Measurements from ENCODE around the gene KCNG2.

Gene KCNG2

GRCh38 chr18:79890674-79891073, 92.9 kb downstream of the KCNG2 start:
- Histone ChIP-seq H3K4me3 (ENCODE audit: low read depth, low read length) (no peak overlapping the region), H3K4me1 (ENCODE audit: control insufficient read depth, insufficient read depth, low read length, unreplicated experiment) (no peaks in the 10 kb centered on the region), H3K79me2 (ENCODE audit: control insufficient read depth, insufficient read depth, low read length, unreplicated experiment) (no peaks in the 10 kb centered on the region), H2AFZ (ENCODE audit: low read length, unreplicated experiment) (no peak overlapping the region), H3K27me3 (ENCODE audit: insufficient read depth, low read length) (no peaks in the 10 kb centered on the region), H3K27ac (ENCODE audit: low read depth, low read length) (no peak overlapping the region), H3K36me3 (ENCODE audit: insufficient read depth, low read length) (no peaks in the 10 kb centered on the region)

DNA sequence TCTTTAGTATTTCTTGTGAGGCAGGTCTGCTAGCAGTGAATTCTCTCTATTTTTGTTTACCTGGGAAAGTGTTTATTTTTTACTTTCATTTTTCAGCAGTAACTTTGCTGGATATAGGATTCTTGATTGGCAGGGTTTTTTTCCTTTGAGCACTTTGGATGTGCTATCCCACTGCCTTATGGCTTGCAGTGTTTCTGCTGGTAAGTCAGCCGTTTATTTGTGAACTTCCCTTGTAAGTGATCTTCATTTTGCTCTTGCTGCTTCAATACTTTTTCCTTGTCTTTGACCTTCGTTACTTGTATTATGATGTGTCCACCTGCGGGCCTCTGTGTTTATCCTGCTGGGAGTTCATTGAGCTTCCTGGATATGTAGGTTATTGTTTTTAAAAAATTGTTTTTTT, 99.0 kb downstream of the KCNG2 start:
- Histone ChIP-seq H3K36me3 (ENCODE audit: insufficient read depth, low read length) (no peaks in the 10 kb centered on the region; the same call in 1 of the 2 replicates), H3K4me3 (ENCODE audit: low read depth, low read length) (no peak overlapping the region), H3K4me1 (ENCODE audit: control insufficient read depth, insufficient read depth, low read length, unreplicated experiment) (no peaks in the 10 kb centered on the region), H3K27ac (ENCODE audit: low read depth, low read length) (no peak overlapping the region), H3K27me3 (ENCODE audit: insufficient read depth, low read length) (no peaks in the 10 kb centered on the region), H2AFZ (ENCODE audit: low read length, unreplicated experiment) (no peak overlapping the region), H3K79me2 (ENCODE audit: control insufficient read depth, insufficient read depth, low read length, unreplicated experiment) (no peaks in the 10 kb centered on the region)

GRCh38 chr18:79897940-79898625, 100.3 kb downstream of the KCNG2 start:
- no peaks in the 10 kb centered on the region for H3K4me1 ChIP-seq (ENCODE audit: control insufficient read depth, insufficient read depth, low read length, unreplicated experiment)
- no peak overlapping the region for H3K4me3 ChIP-seq (ENCODE audit: low read depth, low read length)
- H2AFZ ChIP-seq (ENCODE audit: low read length, unreplicated experiment), result no peak overlapping the region
- no peaks in the 10 kb centered on the region for H3K27me3 ChIP-seq (ENCODE audit: insufficient read depth, low read length)
- H3K27ac ChIP-seq (ENCODE audit: low read depth, low read length), result no peak overlapping the region
- H3K79me2 ChIP-seq (ENCODE audit: control insufficient read depth, insufficient read depth, low read length, unreplicated experiment), result no peaks in the 10 kb centered on the region
- H3K36me3 ChIP-seq (ENCODE audit: insufficient read depth, low read length), result peaks cover 13% of the 10 kb centered on the region; the same call in 1 of the 2 replicates

DNA sequence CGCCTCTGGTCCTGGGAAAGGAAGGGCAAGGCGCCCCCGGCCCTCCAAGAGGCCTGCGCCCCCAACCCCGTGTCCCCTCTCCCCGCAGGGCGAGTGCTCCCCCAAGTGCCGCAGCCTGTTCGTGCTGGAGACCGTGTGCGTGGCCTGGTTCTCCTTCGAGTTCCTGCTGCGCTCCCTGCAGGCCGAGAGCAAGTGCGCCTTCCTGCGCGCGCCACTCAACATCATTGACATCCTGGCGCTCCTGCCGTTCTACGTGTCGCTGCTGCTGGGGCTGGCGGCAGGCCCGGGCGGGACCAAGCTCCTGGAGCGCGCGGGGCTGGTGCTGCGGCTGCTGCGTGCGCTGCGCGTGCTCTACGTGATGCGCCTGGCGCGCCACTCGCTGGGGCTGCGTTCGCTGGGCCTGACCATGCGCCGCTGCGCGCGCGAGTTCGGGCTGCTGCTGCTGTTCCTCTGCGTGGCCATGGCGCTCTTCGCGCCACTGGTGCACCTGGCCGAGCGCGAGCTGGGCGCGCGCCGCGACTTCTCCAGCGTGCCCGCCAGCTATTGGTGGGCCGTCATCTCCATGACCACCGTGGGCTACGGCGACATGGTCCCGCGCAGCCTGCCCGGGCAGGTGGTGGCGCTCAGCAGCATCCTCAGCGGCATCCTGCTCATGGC, 101.3 kb downstream of the KCNG2 start:
- peaks cover 23% of the 10 kb centered on the region; the same call in 1 of the 2 replicates for H3K36me3 ChIP-seq (ENCODE audit: insufficient read depth, low read length)
- H3K4me3 ChIP-seq (ENCODE audit: low read depth, low read length), result no peak overlapping the region

DNA sequence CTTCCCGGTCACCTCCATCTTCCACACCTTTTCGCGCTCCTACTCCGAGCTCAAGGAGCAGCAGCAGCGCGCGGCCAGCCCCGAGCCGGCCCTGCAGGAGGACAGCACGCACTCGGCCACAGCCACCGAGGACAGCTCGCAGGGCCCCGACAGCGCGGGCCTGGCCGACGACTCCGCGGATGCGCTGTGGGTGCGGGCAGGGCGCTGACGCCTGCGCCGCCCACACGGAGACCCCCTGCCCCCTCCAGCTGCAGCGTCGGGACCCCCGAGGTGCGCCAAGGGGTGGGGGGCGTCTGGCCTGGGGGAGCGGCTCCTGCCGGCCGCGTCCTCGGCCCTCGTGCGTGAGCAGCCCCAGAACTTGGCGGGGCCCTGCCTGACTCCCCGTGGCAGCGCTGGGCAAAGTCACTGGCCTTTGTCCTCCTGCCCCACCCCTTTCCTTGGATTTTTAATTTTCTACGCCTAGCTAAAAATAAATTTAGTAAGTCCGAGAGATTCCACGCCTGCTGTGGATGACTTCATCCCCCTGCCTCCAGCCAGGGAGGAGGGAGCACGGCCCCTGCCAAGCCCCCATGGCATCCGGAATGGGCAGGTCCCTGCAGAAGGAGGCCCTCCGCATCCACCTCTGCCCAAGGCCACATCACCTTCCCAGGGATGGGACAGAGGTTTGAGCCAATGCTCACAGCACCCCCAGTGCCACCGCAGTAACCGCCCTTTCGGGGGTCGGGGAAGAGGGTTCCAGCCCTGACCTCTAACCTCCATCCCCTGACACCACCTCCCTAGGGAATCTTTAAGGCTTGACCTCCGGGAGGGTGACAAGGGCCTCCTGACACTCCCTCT, 102.1 kb downstream of the KCNG2 start:
- no peak overlapping the region for H3K27ac ChIP-seq (ENCODE audit: low read depth, low read length)
- no peaks in the 10 kb centered on the region for H3K4me1 ChIP-seq (ENCODE audit: control insufficient read depth, insufficient read depth, low read length, unreplicated experiment)
- H3K79me2 ChIP-seq (ENCODE audit: control insufficient read depth, insufficient read depth, low read length, unreplicated experiment), result no peaks in the 10 kb centered on the region
- H2AFZ ChIP-seq (ENCODE audit: low read length, unreplicated experiment), result no peak overlapping the region
- H3K36me3 ChIP-seq (ENCODE audit: insufficient read depth, low read length), result peaks cover 23% of the 10 kb centered on the region; the same call in 1 of the 2 replicates
- H3K27me3 ChIP-seq (ENCODE audit: insufficient read depth, low read length), result no peaks in the 10 kb centered on the region
- no peak overlapping the region for H3K4me3 ChIP-seq (ENCODE audit: low read depth, low read length)

More for the DNA sequence above, 101.3 kb downstream of the KCNG2 start:
- Histone ChIP-seq H3K27me3 (ENCODE audit: insufficient read depth, low read length) (no peaks in the 10 kb centered on the region), H2AFZ (ENCODE audit: low read length, unreplicated experiment) (no peak overlapping the region), H3K79me2 (ENCODE audit: control insufficient read depth, insufficient read depth, low read length, unreplicated experiment) (no peaks in the 10 kb centered on the region), H3K27ac (ENCODE audit: low read depth, low read length) (no peak overlapping the region), H3K4me1 (ENCODE audit: control insufficient read depth, insufficient read depth, low read length, unreplicated experiment) (no peaks in the 10 kb centered on the region)

- Histone ChIP-seq H3K27me3 (ENCODE audit: insufficient read depth, low read length) (no peaks in the 10 kb centered on the region), H3K36me3 (ENCODE audit: insufficient read depth, low read length) (peaks cover 23% of the 10 kb centered on the region; the same call in 1 of the 2 replicates), H2AFZ (ENCODE audit: low read length, unreplicated experiment) (no peak overlapping the region), H3K79me2 (ENCODE audit: control insufficient read depth, insufficient read depth, low read length, unreplicated experiment) (no peaks in the 10 kb centered on the region), H3K4me1 (ENCODE audit: control insufficient read depth, insufficient read depth, low read length, unreplicated experiment) (no peaks in the 10 kb centered on the region), H3K4me3 (ENCODE audit: low read depth, low read length) (no peak overlapping the region), H3K27ac (ENCODE audit: low read depth, low read length) (no peak overlapping the region)
These were observed 103.2 kb downstream of the KCNG2 start for GRCh38 chr18:79900610-79901570.

DNA sequence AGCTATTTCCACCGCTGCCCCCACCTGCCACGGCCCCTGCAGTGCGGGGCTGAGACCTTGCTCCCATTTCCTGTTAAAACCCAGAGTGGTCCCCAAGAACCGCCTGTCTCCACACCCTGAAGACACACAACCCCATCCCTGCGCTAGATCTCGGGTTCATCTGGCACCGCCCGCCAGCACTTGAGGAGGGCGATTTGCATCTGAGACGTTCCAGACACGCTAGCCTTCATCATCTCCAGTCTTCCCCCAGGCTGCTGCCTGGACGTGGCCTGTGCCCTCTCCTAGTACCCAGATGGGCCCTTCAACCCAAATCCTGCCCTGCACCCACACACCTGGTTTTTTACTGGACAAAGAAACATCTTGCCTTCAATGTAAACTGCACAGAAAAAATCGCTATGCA, 103.9 kb downstream of the KCNG2 start:
- Histone ChIP-seq H3K79me2 (ENCODE audit: control insufficient read depth, insufficient read depth, low read length, unreplicated experiment) (no peaks in the 10 kb centered on the region), H2AFZ (ENCODE audit: low read length, unreplicated experiment) (no peak overlapping the region), H3K27ac (ENCODE audit: low read depth, low read length) (no peak overlapping the region), H3K36me3 (ENCODE audit: insufficient read depth, low read length) (peaks cover 23% of the 10 kb centered on the region; the same call in 1 of the 2 replicates), H3K27me3 (ENCODE audit: insufficient read depth, low read length) (no peaks in the 10 kb centered on the region), H3K4me1 (ENCODE audit: control insufficient read depth, insufficient read depth, low read length, unreplicated experiment) (no peaks in the 10 kb centered on the region), H3K4me3 (ENCODE audit: low read depth, low read length) (no peak overlapping the region)

GRCh38 chr18:79902075-79902474, 104.3 kb downstream of the KCNG2 start:
- H2AFZ ChIP-seq (ENCODE audit: low read length, unreplicated experiment), result no peak overlapping the region
- H3K36me3 ChIP-seq (ENCODE audit: insufficient read depth, low read length), result peaks cover 23% of the 10 kb centered on the region; the same call in 1 of the 2 replicates
- H3K79me2 ChIP-seq (ENCODE audit: control insufficient read depth, insufficient read depth, low read length, unreplicated experiment), result no peaks in the 10 kb centered on the region
- no peaks in the 10 kb centered on the region for H3K27me3 ChIP-seq (ENCODE audit: insufficient read depth, low read length)
- no peaks in the 10 kb centered on the region for H3K4me1 ChIP-seq (ENCODE audit: control insufficient read depth, insufficient read depth, low read length, unreplicated experiment)
- no peak overlapping the region for H3K27ac ChIP-seq (ENCODE audit: low read depth, low read length)
- no peak overlapping the region for H3K4me3 ChIP-seq (ENCODE audit: low read depth, low read length)

DNA sequence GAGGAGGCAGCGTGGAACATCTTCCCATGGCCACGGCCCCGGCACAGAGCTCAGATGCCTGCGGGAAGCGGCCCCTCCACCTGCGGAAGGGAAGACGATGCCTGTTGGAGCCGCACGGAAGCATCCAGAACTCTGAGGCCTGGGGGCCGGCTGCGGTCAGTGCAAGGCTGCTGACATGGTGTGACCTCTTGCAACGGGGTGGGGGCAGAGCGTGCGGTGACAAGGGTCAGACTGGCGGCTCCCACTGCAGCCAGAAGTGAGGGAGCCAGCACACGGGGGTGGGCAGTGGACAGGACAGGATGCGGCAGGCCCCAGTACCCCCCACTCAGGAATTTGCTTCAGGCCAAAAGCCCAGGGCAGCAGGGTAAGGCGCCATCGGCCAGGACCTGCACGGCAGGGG, 104.9 kb downstream of the KCNG2 start:
- H2AFZ ChIP-seq (ENCODE audit: low read length, unreplicated experiment), result no peak overlapping the region
- H3K79me2 ChIP-seq (ENCODE audit: control insufficient read depth, insufficient read depth, low read length, unreplicated experiment), result no peaks in the 10 kb centered on the region
- no peaks in the 10 kb centered on the region for H3K4me1 ChIP-seq (ENCODE audit: control insufficient read depth, insufficient read depth, low read length, unreplicated experiment)
- H3K4me3 ChIP-seq (ENCODE audit: low read depth, low read length), result no peak overlapping the region
- peaks cover 23% of the 10 kb centered on the region; the same call in 1 of the 2 replicates for H3K36me3 ChIP-seq (ENCODE audit: insufficient read depth, low read length)
- no peaks in the 10 kb centered on the region for H3K27me3 ChIP-seq (ENCODE audit: insufficient read depth, low read length)
- no peak overlapping the region for H3K27ac ChIP-seq (ENCODE audit: low read depth, low read length)

All from ACC112 (cell line).